ENCODE data around the gene TRIM54. TPM values are rescaled to one million over a fixed set of nuclear protein-coding genes. Genes with fewer than 3 reads are reported as not detected.
A peak's percentile ranks its signal among the peaks of the same experiment; 100 is the strongest.

TRIM54 gene
- total RNA-seq, 2 donors from 2014 or later: 0.86 to 2.2 TPM

GRCh38 chr2:27304488-27305240 is 22.4 kb downstream of the TRIM54 start:
- H3K4me3 ChIP-seq (ENCODE audit: low read length): no peak overlapping the region
- H3K36me3 ChIP-seq (ENCODE audit: control insufficient read depth, insufficient read depth, low read length): no peaks in the 10 kb centered on the region
- no peaks in the 10 kb centered on the region for H3K9me3 ChIP-seq (ENCODE audit: control insufficient read depth, low read length)
- DNase-seq: no peak
- no peak overlapping the region for H3K4me3 Mint-ChIP-seq
- WGBS, 2 experiments (ENCODE audit: insufficient coverage in 1 of 2, insufficient read length in 1 of 2): 85 to 89% methylated on average over 9 to 13 of the region's 13 CpGs
- H3K27ac ChIP-seq (ENCODE audit: low read depth, low read length): no peak overlapping the region
- peaks cover 6% of the 10 kb centered on the region for H3K36me3 Mint-ChIP-seq (ENCODE audit: low read depth)
- peaks cover 2% of the 10 kb centered on the region for H3K4me1 Mint-ChIP-seq
- TF ChIP-seq, protein P1, sequence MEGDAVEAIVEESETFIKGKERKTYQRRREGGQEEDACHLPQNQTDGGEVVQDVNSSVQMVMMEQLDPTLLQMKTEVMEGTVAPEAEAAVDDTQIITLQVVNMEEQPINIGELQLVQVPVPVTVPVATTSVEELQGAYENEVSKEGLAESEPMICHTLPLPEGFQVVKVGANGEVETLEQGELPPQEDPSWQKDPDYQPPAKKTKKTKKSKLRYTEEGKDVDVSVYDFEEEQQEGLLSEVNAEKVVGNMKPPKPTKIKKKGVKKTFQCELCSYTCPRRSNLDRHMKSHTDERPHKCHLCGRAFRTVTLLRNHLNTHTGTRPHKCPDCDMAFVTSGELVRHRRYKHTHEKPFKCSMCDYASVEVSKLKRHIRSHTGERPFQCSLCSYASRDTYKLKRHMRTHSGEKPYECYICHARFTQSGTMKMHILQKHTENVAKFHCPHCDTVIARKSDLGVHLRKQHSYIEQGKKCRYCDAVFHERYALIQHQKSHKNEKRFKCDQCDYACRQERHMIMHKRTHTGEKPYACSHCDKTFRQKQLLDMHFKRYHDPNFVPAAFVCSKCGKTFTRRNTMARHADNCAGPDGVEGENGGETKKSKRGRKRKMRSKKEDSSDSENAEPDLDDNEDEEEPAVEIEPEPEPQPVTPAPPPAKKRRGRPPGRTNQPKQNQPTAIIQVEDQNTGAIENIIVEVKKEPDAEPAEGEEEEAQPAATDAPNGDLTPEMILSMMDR (conservative IDR thresholded peaks at IDR 0.05): no peak
- no peaks in the 10 kb centered on the region for H3K9me3 Mint-ChIP-seq
- H3K27me3 ChIP-seq (ENCODE audit: control insufficient read depth, insufficient read depth, low read length, poor library complexity, severe bottlenecking): peaks cover 55% of the 10 kb centered on the region
- no peak overlapping the region for H3K27ac Mint-ChIP-seq
- peaks cover 6% of the 10 kb centered on the region for H3K4me1 ChIP-seq (ENCODE audit: control insufficient read depth, insufficient read depth, low read length)
- peaks cover 51% of the 10 kb centered on the region for H3K27me3 Mint-ChIP-seq (ENCODE audit: insufficient read depth)
- no peak overlapping the region for H3K9ac ChIP-seq (ENCODE audit: extremely low read depth, low read length, poor library complexity, severe bottlenecking)

- H3K4me3 ChIP-seq (ENCODE audit: low read length): no peak overlapping the region
- H3K36me3 ChIP-seq (ENCODE audit: control insufficient read depth, insufficient read depth, low read length): no peaks in the 10 kb centered on the region
- no peak for DNase-seq
- Mint-ChIP-seq H3K4me3 (no peak overlapping the region), H3K27me3 (ENCODE audit: insufficient read depth) (peaks cover 51% of the 10 kb centered on the region), H3K36me3 (ENCODE audit: low read depth) (peaks cover 9% of the 10 kb centered on the region), H3K27ac (no peak overlapping the region), H3K9me3 (no peaks in the 10 kb centered on the region), H3K4me1 (peaks cover 2% of the 10 kb centered on the region)
- WGBS, 2 experiments (ENCODE audit: insufficient coverage in 1 of 2, insufficient read length in 1 of 2): 95 to 99% methylated on average over 16 of the region's 16 CpGs
- H3K9ac ChIP-seq (ENCODE audit: extremely low read depth, low read length, poor library complexity, severe bottlenecking): no peak overlapping the region
- peaks cover 57% of the 10 kb centered on the region for H3K27me3 ChIP-seq (ENCODE audit: control insufficient read depth, insufficient read depth, low read length, poor library complexity, severe bottlenecking)
- TF ChIP-seq, protein P1 (conservative IDR thresholded peaks at IDR 0.05): no peak
- peaks cover 6% of the 10 kb centered on the region for H3K4me1 ChIP-seq (ENCODE audit: control insufficient read depth, insufficient read depth, low read length)
- no peaks in the 10 kb centered on the region for H3K9me3 ChIP-seq (ENCODE audit: control insufficient read depth, low read length)
- H3K27ac ChIP-seq (ENCODE audit: low read depth, low read length): no peak overlapping the region
These were observed 23.3 kb downstream of the TRIM54 start for GRCh38 chr2:27305516-27305915.

- H3K36me3 ChIP-seq (ENCODE audit: control insufficient read depth, insufficient read depth, low read length): no peaks in the 10 kb centered on the region
- no peak overlapping the region for H3K27ac ChIP-seq (ENCODE audit: low read depth, low read length)
- peaks cover 9% of the 10 kb centered on the region for H3K36me3 Mint-ChIP-seq (ENCODE audit: low read depth)
- H3K27me3 Mint-ChIP-seq (ENCODE audit: insufficient read depth): peaks cover 51% of the 10 kb centered on the region
- peaks cover 2% of the 10 kb centered on the region for H3K4me1 Mint-ChIP-seq
- no peak overlapping the region for H3K27ac Mint-ChIP-seq
- H3K9ac ChIP-seq (ENCODE audit: extremely low read depth, low read length, poor library complexity, severe bottlenecking): no peak overlapping the region
- DNase-seq: peak; percentile 56
- no peaks in the 10 kb centered on the region for H3K9me3 Mint-ChIP-seq
- H3K4me3 ChIP-seq (ENCODE audit: low read length): no peak overlapping the region
- peaks cover 57% of the 10 kb centered on the region for H3K27me3 ChIP-seq (ENCODE audit: control insufficient read depth, insufficient read depth, low read length, poor library complexity, severe bottlenecking)
- H3K9me3 ChIP-seq (ENCODE audit: control insufficient read depth, low read length): no peaks in the 10 kb centered on the region
- TF ChIP-seq, protein P1 (conservative IDR thresholded peaks at IDR 0.05): no peak
- WGBS, 2 experiments (ENCODE audit: insufficient coverage in 1 of 2, insufficient read length in 1 of 2): 74 to 88% methylated on average over 5 to 26 of the region's 26 CpGs
- no peak overlapping the region for H3K4me3 Mint-ChIP-seq
- H3K4me1 ChIP-seq (ENCODE audit: control insufficient read depth, insufficient read depth, low read length): peaks cover 6% of the 10 kb centered on the region
These were observed 23.9 kb downstream of the TRIM54 start for GRCh38 chr2:27306136-27306535.
